Stimulated activated naive CD8-positive, alpha-beta T cell treated with anti-CD3 and anti-CD28 coated beads, Interleukin-15, amount 100 ng/mL, for 72 hours (primary cell): ENCODE measurements around the gene UGT1A1.
"Not testable (repeated sequence)": the region's sequence is repeated elsewhere in the genome, so short reads cannot be mapped to it uniquely, and the experiment has no call there.

Experiments
- ATAC-seq: fragments of 150-1000 bp; cut with Tn5 transposase; 2 replicates; pipeline ENCODE4 v1.10.0; 2021; ENCODE audit warnings: mild to moderate bottlenecking, moderate library complexity
- DNase-seq, 2 donors: peaks; one replicate each; pipeline ENCODE4 v3.0.0; 2021 to 2022
- H3K27ac Mint-ChIP-seq, 2 donors: one replicate each; pipeline ENCODE4 v1.8.0; 2022; ENCODE audit warnings: mild to moderate bottlenecking in 2 of 2, mixed read lengths in 2 of 2, moderate library complexity in 2 of 2
- H3K27me3 Mint-ChIP-seq: one replicate; pipeline ENCODE4 v1.8.0; 2022; ENCODE audit warnings: mixed read lengths
- H3K4me1 Mint-ChIP-seq: one replicate; pipeline ENCODE4 v1.8.0; 2022; ENCODE audit warnings: mild to moderate bottlenecking, mixed read lengths
- H3K4me3 Mint-ChIP-seq, 2 donors: one replicate each; pipeline ENCODE4 v1.8.0; 2022; ENCODE audit warnings: mild to moderate bottlenecking in 2 of 2, mixed read lengths in 2 of 2, moderate library complexity in 1 of 2
- H3K9me3 Mint-ChIP-seq, 2 donors: one replicate each; pipeline ENCODE4 v1.8.0; 2022; ENCODE audit warnings: mixed read lengths in 2 of 2

UGT1A1 gene

DNA sequence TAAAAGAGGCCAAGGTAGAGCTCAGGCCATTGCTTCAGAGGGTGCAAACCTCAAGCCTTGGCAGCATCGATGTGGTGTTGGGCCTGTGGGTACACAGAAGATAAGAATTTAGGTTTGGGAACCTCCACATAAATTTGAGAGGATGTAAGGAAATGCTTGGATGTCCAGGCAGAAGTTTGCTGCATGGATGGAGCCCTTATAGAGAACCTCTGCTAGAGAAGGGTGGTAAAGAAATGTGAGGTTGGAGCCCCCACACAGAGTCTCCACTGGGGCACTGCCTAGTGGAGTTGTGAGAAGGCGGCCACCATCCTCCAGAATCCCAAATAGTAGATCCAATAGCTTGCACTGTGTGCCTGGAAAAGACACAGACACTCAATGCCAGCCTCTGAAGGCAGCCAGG is 9.4 kb upstream of the UGT1A1 start:
- not testable (repeated sequence) for ATAC-seq, H3K4me3 Mint-ChIP-seq, H3K4me1 Mint-ChIP-seq, H3K27ac Mint-ChIP-seq, DNase-seq
- Mint-ChIP-seq H3K9me3 (peaks cover 14 to 27% of the 10 kb centered on the region in 2 donors), H3K27me3 (peaks cover 36% of the 10 kb centered on the region)

GRCh38 chr2:233751212-233752009 is 8.7 kb upstream of the UGT1A1 start:
- H3K27ac Mint-ChIP-seq, H3K4me3 Mint-ChIP-seq, DNase-seq, H3K4me1 Mint-ChIP-seq, ATAC-seq: not testable (repeated sequence)
- peaks cover 33% of the 10 kb centered on the region for H3K27me3 Mint-ChIP-seq
- H3K9me3 Mint-ChIP-seq, result peaks cover 14 to 27% of the 10 kb centered on the region in 2 donors

DNA sequence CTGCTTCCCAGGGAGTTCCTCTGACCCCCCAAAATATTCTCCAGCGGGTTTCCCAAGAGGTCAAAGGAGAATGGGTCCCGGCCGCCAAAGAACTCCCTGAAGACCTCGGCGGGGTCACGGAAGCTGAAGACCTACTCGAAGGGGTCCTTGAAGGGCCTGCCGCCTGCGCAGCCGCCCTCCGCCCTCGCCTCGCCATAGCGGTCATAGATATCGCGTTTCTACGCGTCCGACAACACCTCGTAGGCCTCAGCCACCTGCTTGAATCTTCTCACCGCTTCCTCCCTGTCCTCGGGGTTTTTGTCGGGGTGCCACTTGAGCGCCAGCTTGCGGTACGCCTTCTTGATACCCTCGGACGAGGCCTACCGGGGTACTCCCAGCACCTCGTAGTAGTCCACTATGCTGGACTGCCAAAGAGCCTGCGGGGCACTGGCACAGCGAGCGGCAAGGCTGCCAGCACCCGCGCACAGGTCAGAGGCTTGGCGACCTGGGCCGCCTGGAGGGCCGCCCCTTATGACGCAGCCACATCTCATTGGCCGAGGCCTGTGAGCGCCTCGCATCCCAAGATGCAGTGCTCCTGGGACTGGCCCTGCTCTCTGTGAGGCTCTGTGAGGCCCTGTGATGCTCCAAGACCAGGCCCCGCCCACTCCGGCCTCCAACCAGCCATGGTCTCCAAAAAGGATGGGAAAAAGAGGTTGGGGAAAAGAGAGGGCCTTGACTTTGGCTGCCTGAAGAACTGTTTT is 5.0 kb upstream of the UGT1A1 start:
- Mint-ChIP-seq H3K4me1 (no peaks in the 10 kb centered on the region), H3K27ac (no peak overlapping the region), H3K4me3 (no peak overlapping the region), H3K9me3 (peaks cover 7 to 21% of the 10 kb centered on the region in 2 donors), H3K27me3 (peaks cover 3% of the 10 kb centered on the region)
- DNase-seq (no peak), ATAC-seq (no peak)

- no peaks in the 10 kb centered on the region for H3K4me1 Mint-ChIP-seq
- H3K27ac Mint-ChIP-seq, result no peak overlapping the region
- no peak overlapping the region for H3K4me3 Mint-ChIP-seq
- ATAC-seq (no peak), DNase-seq (no peak)
- peaks cover 4 to 6% of the 10 kb centered on the region in 2 donors for H3K9me3 Mint-ChIP-seq
- H3K27me3 Mint-ChIP-seq, result no peaks in the 10 kb centered on the region
Observed at GRCh38 chr2:233756429-233757081, 3.5 kb upstream of the UGT1A1 start.

DNA sequence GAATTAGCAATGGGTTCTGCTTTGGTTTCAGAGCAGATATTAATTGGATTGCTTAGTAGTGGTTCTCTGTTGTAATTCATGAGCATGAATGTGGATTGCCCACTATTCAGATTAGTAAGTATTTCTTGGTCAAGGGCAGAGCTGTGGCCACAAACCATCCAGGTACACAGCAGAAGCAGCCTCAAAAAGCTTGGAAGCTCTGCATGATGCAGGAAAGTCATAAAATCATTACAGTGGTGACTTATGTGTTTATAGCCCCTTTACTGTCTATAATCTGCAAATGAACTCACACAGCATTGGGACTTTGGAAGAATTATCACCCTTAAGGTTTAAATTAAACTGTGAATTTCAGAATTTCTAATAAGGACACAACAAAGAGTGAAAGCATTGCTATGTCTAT is 1.9 kb upstream of the UGT1A1 start:
- H3K27me3 Mint-ChIP-seq, result peaks cover 2% of the 10 kb centered on the region
- no peak overlapping the region for H3K27ac Mint-ChIP-seq
- H3K4me1 Mint-ChIP-seq, result no peaks in the 10 kb centered on the region
- DNase-seq (no peak), ATAC-seq (no peak)
- no peak overlapping the region for H3K4me3 Mint-ChIP-seq
- H3K9me3 Mint-ChIP-seq, result no peaks in the 10 kb centered on the region

DNA sequence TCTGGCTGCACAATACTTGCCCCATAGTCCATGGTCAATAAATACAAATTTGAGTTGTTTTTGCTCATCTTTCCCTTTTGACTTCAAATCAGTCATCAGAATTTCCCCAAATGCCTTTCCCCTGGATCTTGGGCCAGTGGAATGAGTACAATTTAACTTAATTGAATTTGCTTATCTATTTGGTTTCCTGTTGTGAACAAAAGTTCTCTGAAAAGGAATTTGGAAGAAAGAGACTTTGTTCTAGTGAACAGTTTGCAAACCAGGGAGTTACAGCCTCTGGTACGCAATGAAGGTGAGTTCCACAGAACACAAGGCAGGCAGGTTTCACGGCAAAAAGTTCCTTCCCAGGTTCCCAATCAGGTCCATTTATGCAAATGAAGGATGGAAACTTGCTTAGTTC is 1.2 kb upstream of the UGT1A1 start:
- Mint-ChIP-seq H3K27me3 (peaks cover 9% of the 10 kb centered on the region), H3K4me3 (no peak overlapping the region), H3K9me3 (no peaks in the 10 kb centered on the region), H3K4me1 (no peaks in the 10 kb centered on the region), H3K27ac (peak overlapping the region in 1 of 2 donors; percentile 38)
- ATAC-seq, result no peak
- no peak for DNase-seq

DNA sequence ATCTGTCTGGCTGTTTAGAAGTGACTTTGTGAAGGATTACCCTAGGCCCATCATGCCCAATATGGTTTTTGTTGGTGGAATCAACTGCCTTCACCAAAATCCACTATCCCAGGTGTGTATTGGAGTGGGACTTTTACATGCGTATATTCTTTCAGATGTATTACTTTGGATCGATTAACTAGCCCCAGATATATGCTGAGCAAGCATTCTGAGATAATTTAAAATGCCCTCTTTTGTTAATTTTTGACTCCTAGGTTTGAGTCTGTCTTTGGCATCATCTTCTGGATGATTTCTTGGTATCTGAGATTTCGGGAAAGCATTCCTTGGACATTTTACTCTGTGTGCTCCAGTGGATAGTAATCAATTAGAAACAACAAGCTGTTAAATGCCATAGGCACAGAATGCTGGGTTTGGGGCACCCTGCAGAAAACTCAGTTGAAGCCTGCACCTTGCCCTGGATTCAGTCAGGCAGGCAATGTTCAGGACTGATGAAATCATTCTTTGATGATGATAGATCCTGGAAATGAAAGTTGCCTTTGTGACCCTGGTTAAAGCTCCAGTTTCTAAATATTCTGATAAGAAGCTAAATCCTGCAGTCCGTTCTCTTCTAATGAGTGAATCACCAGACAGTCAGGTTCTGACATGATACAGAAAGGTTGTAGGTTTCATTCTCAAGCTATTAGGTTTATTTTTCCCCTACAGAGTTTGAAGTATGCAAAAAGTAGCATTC is 1.1 kb downstream of the UGT1A1 start:
- Mint-ChIP-seq H3K9me3 (no peaks in the 10 kb centered on the region), H3K4me3 (no peak overlapping the region), H3K27ac (no peak overlapping the region), H3K4me1 (no peaks in the 10 kb centered on the region), H3K27me3 (peaks cover 32% of the 10 kb centered on the region)
- ATAC-seq (no peak), DNase-seq (no peak)

DNA sequence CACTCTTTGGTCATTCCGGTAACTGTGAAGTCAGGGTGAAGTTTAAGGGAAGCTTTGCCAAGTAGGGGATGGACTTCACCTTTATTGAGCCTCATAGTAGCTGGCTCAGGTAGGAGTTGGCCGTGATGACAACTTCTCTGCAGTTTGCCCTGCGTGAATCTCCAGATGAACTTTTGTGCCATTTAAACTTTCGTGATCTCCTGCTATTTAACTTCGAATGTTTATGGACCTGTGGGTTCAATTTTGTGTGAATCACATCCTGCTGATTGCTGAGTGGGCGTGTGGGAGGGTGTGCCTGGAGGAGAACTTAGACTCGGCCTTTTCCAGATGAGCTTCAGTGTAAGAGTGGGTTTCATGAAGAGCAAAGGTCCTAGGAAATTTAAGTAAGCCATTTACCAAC is 4.2 kb downstream of the UGT1A1 start:
- no peak for DNase-seq
- H3K27ac Mint-ChIP-seq, result no peak overlapping the region
- no peaks in the 10 kb centered on the region for H3K9me3 Mint-ChIP-seq
- no peak overlapping the region for H3K4me3 Mint-ChIP-seq
- peaks cover 38% of the 10 kb centered on the region for H3K27me3 Mint-ChIP-seq
- no peaks in the 10 kb centered on the region for H3K4me1 Mint-ChIP-seq
- no peak for ATAC-seq

- Mint-ChIP-seq H3K4me3 (no peak overlapping the region), H3K4me1 (no peaks in the 10 kb centered on the region), H3K27me3 (peaks cover 42% of the 10 kb centered on the region), H3K27ac (no peak overlapping the region), H3K9me3 (no peaks in the 10 kb centered on the region)
- DNase-seq, result no peak
- ATAC-seq, result no peak
Observed at GRCh38 chr2:233764761-233765160, 4.7 kb downstream of the UGT1A1 start.

- no peak for DNase-seq
- Mint-ChIP-seq H3K9me3 (no peaks in the 10 kb centered on the region), H3K4me1 (no peaks in the 10 kb centered on the region), H3K27ac (no peak overlapping the region), H3K4me3 (no peak overlapping the region), H3K27me3 (peaks cover 42% of the 10 kb centered on the region)
- no peak for ATAC-seq
Observed at GRCh38 chr2:233766416-233766815, 6.3 kb downstream of the UGT1A1 start.

DNA sequence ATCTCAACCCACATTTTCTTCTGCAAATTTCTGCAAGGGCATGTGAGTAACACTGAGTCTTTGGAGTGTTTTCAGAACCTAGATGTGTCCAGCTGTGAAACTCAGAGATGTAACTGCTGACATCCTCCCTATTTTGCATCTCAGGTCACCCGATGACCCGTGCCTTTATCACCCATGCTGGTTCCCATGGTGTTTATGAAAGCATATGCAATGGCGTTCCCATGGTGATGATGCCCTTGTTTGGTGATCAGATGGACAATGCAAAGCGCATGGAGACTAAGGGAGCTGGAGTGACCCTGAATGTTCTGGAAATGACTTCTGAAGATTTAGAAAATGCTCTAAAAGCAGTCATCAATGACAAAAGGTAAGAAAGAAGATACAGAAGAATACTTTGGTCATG is 8.0 kb downstream of the UGT1A1 start:
- H3K4me1 Mint-ChIP-seq, result no peaks in the 10 kb centered on the region
- H3K27ac Mint-ChIP-seq, result no peak overlapping the region
- H3K4me3 Mint-ChIP-seq, result no peak overlapping the region
- ATAC-seq (no peak), DNase-seq (no peak)
- peaks cover 41% of the 10 kb centered on the region for H3K27me3 Mint-ChIP-seq
- no peaks in the 10 kb centered on the region for H3K9me3 Mint-ChIP-seq

DNA sequence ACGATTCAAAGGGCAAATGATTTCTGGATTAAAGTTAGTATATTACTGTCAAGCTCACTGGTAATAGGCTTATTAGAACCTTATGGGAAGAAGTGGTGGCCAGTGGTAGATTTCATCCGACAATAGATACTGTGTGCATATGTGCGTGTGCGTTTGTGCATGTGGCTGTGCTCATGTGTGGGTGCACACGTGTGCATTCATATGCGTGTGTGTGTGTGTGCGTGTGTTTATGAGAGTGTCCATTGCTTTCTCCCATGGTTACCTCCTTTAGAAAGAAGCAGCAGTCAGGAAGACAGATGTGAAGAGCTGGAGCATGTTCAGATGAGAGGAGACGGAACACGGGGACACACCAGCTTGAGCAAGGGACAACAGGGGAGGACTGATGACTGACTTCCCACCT is 9.2 kb downstream of the UGT1A1 start:
- ATAC-seq, result no peak
- Mint-ChIP-seq H3K4me1 (no peaks in the 10 kb centered on the region), H3K9me3 (no peaks in the 10 kb centered on the region), H3K27me3 (peaks cover 29% of the 10 kb centered on the region), H3K4me3 (no peak overlapping the region), H3K27ac (no peak overlapping the region)
- no peak for DNase-seq

DNA sequence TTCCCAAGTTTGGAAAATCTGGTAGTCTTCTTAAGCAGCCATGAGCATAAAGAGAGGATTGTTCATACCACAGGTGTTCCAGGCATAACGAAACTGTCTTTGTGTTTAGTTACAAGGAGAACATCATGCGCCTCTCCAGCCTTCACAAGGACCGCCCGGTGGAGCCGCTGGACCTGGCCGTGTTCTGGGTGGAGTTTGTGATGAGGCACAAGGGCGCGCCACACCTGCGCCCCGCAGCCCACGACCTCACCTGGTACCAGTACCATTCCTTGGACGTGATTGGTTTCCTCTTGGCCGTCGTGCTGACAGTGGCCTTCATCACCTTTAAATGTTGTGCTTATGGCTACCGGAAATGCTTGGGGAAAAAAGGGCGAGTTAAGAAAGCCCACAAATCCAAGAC is 12.1 kb downstream of the UGT1A1 start:
- DNase-seq (no peak), ATAC-seq (no peak)
- no peak overlapping the region for H3K27ac Mint-ChIP-seq
- peaks cover 19% of the 10 kb centered on the region for H3K27me3 Mint-ChIP-seq
- peaks cover 3 to 21% of the 10 kb centered on the region in 2 donors for H3K9me3 Mint-ChIP-seq
- no peaks in the 10 kb centered on the region for H3K4me1 Mint-ChIP-seq
- H3K4me3 Mint-ChIP-seq, result no peak overlapping the region

GRCh38 chr2:233772583-233772982 is 12.5 kb downstream of the UGT1A1 start:
- H3K4me1 Mint-ChIP-seq, result no peaks in the 10 kb centered on the region
- H3K4me3 Mint-ChIP-seq, result no peak overlapping the region
- H3K27ac Mint-ChIP-seq, result no peak overlapping the region
- H3K27me3 Mint-ChIP-seq, result peaks cover 19% of the 10 kb centered on the region
- DNase-seq (no peak), ATAC-seq (no peak)
- peaks cover 3 to 23% of the 10 kb centered on the region in 2 donors for H3K9me3 Mint-ChIP-seq

GRCh38 chr2:233773854-233774253 is 13.8 kb downstream of the UGT1A1 start:
- peaks cover 3 to 30% of the 10 kb centered on the region in 2 donors for H3K9me3 Mint-ChIP-seq
- ATAC-seq (no peak), DNase-seq (no peak)
- no peak overlapping the region for H3K27ac Mint-ChIP-seq
- H3K4me1 Mint-ChIP-seq, result no peaks in the 10 kb centered on the region
- peaks cover 26% of the 10 kb centered on the region for H3K27me3 Mint-ChIP-seq
- H3K4me3 Mint-ChIP-seq, result no peak overlapping the region
